VCaP (cell line): Measurements from ENCODE around the gene KDM4B.

Experiments used
- H3K27ac ChIP-seq: fragments of 450-650 bp; 2 replicates; pipeline ENCODE4 v1.5.1; 2017
- CTCF ChIP-seq: fragments of 450-650 bp; conservative IDR thresholded peaks from 2 replicates; pipeline ENCODE4 v1.5.1; 2017; ENCODE audit warnings: mild to moderate bottlenecking, moderate library complexity

Gene KDM4B

DNA sequence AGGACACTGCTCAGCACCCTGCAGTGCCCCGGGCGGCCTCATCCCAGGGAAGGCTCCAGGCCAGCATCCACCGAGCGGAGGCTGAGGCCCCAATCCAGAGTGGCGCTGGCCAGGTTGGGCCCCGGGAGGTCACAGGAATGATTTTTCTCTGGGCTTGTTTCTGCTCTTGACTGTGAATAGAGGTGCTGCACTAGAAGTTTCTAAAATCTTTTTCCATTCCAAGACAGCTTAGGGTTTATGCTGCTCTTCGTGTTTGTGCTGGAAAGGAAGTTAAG lies 15.1 kb downstream of the KDM4B start:
- no peak for TF ChIP-seq CTCF
- H3K27ac ChIP-seq, result peak overlapping the region; percentile 91

GRCh38 chr19:4984438-4984990 lies 15.6 kb downstream of the KDM4B start:
- peak overlapping the region; percentile 91 for H3K27ac ChIP-seq
- no peak for TF ChIP-seq CTCF

GRCh38 chr19:4985551-4985991 lies 16.7 kb downstream of the KDM4B start:
- no peak for TF ChIP-seq CTCF
- H3K27ac ChIP-seq, result peak overlapping the region; percentile 91; the same call in 1 of the 2 replicates

DNA sequence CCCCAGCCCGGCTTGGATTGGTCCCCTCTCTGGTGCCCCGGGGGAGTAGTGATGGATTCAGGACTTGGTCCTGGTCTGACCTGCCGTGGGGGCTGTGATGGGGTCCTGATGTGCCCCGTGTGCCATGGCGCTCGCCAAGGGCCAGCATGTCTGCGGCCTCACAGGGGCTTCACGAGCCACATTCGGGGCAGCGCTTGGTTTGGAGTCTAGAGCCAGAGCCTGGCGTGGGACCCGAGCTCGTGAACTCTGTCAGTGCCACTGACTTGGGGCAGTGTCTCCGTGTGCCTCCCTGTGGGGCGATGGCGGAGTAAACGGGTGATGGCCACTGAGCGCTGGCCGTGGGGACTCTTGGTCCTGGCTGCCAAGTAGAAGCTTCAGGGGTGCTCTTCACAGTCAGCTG lies 17.1 kb downstream of the KDM4B start:
- no peak for TF ChIP-seq CTCF
- peak overlapping the region; percentile 91 for H3K27ac ChIP-seq

DNA sequence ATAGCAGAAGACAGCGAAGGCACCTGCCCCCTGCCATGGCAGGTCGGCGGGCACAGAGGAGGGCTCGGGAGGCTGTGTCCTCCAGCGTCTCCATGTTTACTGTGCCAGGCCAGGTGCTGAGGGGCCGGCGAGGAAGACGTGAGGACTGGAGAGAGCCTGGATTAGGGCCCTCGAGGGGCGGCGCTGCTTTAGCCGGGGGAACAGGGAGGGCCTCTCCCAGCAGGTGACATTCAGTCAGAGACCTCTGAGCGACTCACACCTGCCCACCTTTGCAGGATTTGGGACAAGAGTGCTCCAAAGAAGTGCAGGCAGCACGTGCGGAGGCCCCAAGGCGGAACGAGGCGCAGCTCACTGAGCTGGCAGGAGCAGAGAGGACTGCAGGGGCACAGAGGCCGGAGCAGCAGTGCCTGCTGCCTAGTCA lies 17.6 kb downstream of the KDM4B start:
- H3K27ac ChIP-seq, result peak overlapping the region; percentile 91
- no peak for TF ChIP-seq CTCF

- H3K27ac ChIP-seq, result peak overlapping the region; percentile 91
Measured at GRCh38 chr19:4987256-4987655, 18.3 kb downstream of the KDM4B start.

DNA sequence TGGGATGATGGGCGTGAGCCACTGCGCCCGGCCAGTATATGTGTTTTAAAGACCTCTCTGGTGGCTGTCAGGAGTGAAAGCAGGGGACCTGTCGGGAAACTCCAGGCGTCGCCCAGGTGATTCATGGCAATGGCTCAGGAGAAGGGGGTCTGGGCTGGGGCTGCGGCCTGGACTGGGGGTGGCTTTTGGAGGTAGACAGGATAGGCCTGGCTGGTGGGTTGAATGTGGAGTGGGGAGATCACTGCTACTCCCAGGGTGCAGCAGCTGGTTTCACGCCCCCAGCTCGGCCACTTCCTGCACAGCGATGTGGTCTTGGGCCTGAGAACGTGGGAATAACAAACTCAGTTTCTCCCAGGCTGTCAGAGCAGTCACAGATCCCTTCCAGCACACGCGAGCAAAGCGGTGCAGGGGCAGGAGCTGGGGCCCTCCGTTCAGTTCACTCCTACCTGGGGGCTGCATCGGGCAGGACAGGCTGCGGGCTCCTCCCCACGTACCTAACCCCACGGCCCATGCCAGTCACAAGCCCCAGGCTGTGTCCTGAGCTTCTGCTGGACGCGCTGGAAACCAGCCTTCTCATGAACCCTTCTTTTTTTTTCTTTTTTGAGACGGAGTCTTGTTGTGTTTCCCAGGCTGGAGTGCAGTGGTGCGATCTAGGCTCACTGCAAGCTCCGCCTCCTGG lies 18.9 kb downstream of the KDM4B start:
- peak overlapping the region; percentile 91 for H3K27ac ChIP-seq
- TF ChIP-seq CTCF, result no peak

More at GRCh38 chr19:4987256-4987655, 18.3 kb downstream of the KDM4B start:
- TF ChIP-seq CTCF, result no peak
